HG02623 (cell line): Measurements from ENCODE around the gene PEAK3.
A peak's percentile ranks its signal among the peaks of the same experiment; 100 is the strongest.

Experiments used
- ATAC-seq: cut with Tn5 transposase; IDR thresholded peaks from one replicate; pipeline ENCODE4 v1.9.1; 2021; ENCODE audit warnings: moderate library complexity; ENCODE audit not compliant: unreplicated experiment

PEAK3 gene

DNA sequence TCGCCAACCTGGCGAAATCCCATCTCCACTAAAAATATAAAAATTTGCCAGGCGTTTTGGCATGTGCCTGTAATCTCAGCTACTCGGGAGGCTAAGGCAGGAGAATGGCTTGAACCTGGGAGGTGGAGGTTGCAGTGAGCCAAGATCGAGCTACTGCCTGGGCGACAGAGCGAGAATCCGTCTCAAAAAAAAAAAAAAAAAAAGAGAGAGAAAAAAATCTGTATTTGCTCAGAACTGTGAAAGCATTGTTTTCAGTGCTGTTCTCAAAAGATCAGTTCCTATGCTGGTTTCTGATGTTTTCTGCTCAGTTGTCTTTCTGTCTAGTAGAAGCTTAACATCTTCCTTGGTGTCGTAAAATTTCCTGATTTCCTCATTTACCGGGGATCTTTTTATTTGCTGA lies 42.8 kb downstream of the PEAK3 start:
- ATAC-seq: no peak

DNA sequence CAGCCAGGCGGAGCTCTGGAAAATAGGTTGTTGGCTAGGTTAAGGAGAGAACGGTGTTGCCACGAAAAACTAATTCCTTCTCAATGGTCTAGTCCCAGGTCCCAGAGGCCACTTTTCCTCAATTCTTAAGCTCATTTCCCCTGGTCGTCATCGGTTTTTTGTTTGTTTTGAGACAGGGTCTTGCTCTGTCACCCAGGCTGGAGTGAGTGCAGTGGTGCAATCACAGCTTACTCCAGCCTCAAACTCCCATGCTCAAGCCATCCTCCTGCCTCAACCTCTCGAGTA lies 44.2 kb downstream of the PEAK3 start:
- no peak for ATAC-seq

DNA sequence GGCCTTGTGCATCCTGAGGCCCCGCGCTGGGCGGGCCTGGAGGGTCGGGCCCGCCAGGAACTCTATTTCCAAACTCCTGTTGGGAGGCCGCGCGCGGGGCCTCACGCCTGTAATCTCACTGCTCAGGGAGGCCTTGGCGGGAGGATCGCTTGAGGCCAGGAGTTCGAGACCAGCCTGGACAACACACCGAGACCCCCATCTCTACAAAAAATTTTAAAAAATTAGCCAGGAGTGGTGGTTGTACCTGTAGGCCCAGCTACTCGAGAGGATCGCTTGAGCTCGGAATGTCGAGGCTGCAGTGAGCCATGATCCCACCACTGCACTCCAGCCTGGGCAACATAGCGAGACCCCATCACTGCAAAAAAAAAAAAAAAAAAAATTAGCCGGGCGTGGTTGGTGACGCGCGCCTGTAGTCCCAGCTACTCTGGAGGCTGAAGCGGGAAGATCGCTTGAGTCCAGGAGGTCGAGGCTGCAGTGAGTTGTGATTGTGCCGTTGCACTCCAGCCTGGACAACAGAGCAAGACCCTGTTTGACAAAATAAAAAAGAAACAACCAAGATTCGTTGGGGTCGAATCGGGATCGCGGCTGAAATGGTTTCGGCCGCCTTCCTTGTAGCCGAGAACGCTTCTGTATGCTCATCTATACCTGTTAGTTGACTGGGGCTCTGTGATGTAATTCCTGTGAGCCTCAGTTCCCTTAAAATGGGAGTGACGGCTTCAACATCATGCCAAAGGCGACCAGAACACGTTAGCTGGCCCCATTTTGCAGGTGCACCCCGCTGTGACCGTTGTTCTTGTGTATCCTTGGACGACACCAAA lies 44.7 kb downstream of the PEAK3 start:
- ATAC-seq: no peak

DNA sequence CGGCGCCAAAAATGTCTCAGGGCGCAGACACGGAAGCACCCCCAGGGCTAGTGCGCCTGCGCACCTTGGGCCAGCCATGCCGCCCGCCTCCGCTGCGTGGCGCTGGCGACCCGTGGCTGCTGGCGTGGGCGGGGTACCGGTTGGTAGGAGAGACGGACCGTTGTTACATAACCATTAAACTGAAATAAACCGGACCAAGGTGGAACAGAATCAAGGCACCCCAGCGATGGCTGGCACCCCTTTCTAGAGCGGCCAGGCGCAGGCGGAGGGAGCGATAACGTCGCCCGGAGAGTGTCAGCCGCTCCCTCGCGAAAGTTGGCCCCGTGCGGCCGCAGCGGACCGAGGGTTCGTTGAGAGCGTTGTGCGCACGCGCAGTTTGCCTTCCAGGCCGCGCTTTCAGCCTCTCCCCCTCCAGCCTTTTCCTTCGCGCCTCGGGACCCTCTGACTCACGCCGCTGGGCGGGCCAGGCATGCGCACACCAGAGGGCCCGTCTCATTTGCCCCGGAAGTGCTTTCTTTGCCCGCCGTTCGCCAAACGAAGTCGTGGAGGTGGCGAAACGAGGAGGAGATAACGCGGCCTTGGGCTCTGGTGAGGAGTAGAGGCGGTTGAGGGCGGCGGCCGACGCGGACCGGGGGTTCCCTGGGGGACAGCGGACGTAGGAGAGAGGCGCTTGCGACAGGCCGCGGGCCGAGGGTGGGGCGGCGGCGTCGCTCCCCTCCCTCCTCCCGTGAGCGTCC lies 45.5 kb downstream of the PEAK3 start, which contains the start of the genes PLEKHJ1 and SF3A2:
Gene PLEKHJ1, minus strand, starts transcription at position 16 of the 737 bp plus-strand sequence. CDS start 81 bp downstream, outside the sequence.
Gene SF3A2, plus strand, starts transcription at position 511 of the 737 bp plus-strand sequence. CDS start 6,595 bp downstream, outside the sequence.
- peak; percentile 65 for ATAC-seq

DNA sequence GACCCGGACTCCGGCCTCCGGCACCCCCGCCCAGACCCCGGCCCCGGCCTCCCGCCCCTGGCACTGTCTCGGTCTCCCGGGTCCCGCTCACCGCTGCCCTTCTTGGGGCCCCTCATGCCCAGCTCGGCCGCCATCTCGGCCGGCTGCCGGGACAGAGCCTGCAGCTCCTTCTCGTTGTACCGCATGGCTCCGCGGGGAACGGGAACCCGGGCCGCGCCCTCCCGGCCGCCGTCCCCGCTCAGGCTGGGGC lies 46.0 kb downstream of the PEAK3 start:
- no peak for ATAC-seq

DNA sequence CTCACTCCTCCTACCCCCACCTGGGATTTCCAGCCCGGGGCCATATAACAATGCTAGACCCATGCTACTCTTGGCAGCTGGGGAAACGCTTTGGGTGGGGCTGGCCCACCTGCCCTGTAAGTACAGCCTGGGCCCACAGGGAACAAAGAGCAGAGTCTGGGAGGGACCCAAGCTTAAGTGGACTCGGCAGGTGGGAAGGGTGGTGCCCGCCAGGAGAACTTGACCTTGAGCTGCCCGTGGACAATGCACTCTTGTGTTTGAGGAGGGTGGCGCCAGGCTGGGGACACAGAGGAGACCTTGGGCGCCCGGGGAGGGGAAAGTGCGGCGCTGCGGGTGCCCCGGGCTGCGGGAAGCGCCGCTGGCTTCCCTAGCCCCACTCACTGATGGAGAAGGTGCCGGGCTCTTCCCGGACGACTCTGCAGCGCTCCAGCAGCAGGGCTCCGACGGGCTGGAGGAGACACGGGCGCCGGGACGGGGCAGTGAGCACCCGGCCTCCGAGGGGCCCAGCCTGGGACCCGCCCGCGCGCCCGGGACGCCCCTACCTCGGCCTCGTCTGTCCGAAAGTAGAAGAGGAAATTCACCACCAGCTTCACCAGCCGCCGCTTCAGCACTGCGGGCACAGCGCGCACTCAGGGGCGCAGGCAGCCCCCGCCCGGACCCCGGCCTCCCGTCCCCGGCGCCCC lies 46.5 kb downstream of the PEAK3 start:
- ATAC-seq: peak; percentile 7

DNA sequence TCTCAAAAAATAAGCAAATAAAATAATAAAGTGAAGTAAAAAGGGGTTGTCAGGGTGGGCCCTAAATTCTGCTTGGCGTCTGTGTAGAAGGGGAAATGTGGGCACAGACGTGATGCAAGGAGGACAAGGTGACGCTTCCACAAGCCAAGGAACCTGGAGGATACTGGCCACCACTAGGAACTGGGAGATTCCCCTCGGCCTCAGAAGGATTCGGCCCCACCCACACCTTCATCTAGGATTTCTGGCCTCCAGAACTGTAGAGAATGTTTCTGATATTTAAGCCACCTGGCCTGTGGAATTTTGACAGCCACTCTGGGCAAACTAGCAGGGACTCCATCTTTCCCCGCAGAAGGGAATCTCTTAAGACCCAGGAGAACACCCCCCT lies 47.0 kb downstream of the PEAK3 start:
- ATAC-seq: no peak

DNA sequence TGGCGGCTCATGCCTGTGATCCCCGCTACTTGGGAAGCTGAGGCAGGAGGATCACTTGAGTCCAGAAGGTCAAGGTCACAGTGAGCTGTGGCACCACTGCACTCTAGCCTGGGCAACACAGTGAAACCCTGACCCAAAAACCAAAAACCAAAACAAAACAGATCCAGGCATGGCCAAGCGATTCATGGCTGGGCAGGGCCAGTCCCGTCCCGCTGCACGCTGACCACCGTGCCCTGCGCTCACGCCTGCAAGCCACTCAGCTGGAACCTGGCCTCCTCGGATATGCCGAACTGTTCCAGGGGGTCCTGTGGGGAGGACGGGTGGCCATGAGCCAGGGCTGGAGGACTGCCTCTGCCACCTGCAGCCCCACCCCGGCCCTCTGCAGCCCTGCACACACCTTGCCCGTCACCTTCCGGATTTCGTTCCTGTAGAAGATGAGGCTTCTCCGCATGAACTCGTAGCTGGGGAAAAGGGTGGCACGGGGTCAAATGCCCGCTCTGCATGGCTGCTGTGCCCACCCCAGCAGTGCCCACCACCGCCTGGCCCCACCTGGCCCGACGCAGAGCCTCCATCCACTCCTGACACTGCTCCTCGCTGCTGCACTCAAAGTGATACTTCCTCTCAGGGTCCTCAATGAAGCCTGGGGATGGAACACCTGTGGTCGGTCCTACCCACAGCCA lies 48.2 kb downstream of the PEAK3 start:
- no peak for ATAC-seq

DNA sequence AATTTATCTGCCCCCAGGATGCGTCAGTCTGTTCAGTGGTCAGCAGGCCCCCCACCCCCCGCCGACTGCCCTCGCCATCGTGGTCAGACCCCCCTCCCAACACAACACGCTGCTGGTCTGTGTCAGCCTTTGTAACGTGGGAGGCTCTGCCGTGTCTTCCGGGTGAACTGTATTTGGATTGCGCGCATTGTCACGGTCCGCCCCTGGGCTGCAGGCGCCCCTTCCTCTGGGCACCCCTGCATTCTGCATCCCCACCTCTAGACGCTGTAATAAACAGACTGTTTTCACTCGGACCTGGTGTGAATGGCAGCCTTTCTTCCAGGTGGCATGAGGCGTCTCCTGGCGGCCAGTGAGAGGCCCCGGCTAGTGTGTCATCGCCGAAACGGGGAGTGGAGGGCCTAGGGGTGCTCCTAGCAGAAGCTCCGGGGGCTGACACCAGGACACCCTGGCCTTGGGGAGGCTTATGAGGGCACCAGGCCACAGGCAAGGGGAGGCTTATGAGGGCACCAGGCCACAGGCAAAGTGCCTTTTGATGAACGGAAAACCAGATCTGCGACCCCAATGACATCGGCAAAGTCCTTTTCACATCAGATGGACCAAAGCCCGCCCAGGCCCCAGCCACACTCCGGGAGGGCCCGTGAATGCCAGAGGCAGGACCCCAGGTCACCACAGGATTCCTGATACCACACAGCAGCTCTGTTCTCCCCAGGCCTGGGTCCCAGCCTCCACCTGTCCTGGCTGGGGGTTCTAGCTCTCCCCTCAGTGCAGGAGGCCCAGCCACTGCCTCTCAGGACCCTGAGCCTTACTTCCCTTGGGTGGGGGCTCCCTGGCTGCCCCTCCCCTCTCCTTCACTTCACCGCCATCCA lies 49.5 kb downstream of the PEAK3 start:
- no peak for ATAC-seq

DNA sequence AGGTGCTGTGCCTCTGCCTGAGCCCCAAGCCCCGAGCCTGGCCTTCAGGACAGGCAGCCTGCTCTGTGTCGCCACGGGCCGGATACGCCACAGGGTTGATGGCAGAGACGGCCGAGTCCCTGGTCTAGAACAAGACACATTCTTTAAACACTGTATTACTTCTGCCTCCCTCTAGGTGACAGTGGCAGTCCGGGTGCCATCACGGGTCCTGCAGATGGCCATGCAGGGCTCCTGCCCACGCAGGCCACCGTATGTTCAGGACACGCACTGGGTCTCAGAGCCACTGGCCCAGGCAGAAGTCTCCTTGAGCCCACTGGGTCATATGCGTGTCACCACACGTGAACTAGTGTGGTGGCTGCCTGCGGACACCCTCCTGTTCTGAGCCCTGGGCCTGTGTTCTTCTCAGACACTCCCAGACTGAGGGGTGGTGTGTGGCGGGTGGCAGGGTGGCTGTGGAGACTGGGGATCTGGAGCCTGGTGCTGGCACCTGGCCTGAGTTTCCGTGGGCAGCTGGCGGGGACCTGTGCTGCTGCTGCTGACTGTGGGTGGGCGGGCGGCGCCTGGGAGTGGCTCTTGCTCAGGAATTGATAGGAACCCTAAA lies 50.3 kb downstream of the PEAK3 start:
- ATAC-seq: no peak

DNA sequence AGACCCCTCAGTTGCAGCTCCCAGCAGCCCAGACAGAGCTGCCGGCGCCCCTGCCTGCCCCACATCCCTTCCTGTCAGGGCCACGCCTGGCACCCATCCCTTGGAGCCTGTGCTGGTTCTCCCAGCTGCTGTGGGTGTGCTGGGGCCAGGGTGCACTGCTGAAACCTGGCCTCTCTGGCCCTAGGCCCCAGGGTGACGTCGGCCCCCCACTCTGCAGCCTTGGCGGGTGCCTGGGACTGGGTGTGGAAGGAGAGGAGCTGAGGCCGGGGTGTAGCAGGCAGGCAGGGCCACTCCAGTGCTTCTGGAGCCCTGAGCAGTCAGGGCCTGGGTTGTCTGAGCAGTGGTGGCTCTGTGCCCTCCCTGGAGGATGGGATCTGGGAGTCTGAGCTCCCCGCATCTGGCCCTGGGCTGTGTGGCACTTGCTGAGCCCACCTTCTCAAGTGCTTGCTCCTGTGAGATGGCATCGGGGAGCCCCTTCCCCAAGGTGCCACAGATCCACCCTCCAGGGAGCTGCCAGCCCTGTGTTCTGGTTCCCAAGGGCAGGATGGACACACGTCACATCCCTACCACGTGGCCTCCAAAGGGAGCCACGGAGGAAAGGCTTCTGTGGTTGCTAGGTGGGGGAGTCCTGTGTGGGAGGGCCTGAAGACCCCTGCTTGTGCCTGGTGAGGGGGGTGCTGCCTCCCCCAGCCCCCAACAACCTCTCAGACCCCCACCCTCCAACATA lies 51.0 kb downstream of the PEAK3 start:
- no peak for ATAC-seq

DNA sequence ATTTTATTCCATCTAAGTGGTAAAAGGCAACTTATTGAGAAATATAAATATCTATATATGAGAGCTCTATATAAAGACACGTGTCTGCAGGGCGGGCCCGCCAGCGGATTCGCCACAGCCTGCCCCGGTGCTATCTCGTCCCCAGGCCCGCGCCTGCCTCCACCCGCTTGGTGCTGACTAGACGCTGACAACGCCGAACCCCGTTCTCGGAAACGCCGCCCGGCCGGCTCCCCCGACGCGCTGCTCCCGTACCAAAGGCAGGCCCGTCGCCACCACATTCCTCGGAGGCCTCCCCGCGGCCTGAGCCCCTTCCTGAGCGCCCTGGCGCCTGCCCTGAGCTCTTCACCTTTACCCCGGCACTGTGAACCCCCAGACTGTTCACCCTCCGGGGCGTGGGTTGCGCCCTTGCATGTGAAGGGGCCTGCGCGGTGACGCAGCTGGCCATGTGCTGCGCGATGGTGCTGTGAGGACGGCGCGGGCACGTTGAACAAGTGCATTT lies 51.9 kb downstream of the PEAK3 start:
- no peak for ATAC-seq

DNA sequence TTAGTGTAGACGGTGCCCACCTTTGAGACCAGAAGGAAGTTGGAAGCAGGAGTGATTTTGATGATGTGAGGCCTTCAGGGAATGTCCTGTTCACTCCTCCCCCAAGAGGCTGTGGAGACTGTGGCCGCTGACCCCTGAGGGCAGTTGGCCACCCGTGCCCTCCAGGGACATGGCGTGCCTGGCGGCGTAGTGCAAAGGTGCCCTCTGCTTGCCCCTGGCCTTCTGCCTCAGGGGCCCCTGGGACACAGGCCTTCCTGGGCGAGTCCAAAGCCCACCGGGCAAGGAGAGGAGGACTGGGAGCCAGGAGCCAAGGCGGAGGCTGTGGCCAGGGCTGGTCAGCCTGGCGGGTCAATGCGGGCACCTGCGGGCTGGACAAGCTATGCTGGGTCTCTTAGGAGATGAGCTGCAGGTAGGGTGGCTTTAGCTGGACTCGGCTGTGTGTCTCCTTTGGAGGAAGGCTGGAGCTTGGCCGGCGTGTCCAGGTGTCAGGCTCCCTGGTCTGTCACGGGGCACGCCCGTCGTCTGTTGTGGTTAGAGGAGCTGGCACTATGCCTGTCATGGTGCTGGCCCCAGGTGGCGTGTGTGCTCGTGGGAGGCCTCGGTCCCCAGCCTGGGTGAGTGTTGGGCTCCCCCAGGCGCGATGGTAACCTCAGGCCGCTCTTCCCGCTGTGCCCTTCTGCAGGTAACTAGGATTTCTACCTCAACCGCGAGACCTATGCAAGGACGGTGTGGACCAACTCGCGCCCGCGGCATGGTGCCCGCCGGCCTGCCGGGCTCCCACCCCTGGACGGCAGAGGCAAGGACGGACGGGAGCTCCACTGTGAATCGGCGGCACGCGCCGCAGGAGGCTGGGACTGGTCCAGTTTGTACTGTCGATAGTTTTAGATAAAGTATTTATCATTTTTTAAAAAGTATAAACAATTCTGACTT lies 52.6 kb downstream of the PEAK3 start:
- no peak for ATAC-seq

DNA sequence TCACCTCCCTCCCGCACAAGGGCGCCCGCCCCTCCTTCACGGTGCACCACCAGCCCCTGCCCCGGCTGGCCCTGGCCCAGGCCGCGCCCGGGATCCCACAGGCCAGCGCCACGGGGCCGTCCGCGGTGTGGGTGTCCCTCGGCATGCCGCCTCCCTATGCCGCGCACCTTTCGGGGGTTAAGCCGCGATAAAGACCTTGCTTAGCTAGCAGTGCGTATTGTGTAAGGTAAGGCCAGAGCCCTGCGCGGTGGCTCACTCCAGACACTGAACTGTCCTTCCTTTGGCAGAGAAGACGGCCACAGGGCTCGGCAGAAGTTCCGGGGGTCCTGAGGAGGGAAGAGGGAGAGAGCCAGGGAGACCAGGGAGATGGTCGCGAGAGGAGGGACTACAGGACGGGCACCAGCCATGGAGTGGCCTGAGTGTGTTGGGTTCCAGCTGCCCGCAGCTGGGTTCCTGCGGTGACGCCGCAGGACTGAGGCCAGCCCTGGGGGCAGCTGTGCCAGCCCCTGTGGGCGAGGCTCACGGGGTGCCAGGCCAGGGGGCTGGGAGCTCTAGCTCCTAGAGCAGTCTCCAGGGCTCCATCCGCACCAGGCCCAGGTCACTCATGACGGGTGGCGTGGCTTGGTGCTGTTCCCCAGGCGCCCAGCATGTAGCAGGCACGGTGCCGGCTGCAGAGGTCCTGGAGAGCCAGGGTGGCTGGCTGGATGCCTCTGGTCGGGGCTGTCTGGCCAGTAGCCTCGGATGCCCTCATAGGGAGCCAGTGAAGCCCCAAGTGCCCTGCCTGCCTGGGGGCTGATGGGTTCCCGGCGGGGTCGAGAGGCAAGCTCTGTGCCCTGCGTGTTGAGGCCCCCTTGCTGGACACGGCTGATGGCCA lies 53.6 kb downstream of the PEAK3 start:
- ATAC-seq: no peak

DNA sequence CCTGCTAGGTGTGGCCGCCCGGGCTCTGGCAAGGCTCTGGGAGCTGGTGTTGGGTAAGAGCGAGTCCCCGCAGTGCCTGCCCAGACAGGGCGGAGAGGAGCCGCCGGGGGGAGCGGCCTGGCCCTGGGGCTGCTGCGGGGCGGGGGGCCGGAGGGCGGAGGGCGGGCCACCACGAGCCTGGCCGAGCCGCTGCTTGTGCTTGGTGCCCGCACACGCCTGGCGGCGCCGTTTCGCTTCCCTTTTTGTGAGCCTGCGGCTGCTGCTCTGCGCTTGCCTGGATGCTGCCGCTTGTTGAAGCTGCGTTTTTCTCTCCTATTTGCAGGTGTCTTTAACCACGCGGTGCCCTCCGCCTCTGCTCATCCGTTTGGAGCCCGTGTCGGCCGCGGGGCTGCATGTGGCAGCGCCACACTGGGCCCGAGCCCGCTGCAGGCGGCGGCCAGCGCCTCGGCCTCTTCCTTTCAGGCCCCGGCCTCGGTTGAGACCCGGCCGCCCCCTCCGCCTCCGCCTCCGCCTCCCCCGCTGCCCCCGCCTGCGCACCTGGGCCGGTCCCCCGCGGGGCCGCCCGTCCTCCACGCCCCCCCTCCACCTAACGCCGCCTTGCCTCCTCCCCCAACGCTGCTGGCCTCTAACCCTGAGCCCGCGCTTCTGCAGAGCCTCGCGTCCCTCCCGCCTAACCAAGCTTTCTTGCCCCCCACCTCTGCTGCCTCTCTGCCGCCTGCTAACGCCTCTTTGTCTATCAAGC lies 54.4 kb downstream of the PEAK3 start:
- ATAC-seq: no peak

DNA sequence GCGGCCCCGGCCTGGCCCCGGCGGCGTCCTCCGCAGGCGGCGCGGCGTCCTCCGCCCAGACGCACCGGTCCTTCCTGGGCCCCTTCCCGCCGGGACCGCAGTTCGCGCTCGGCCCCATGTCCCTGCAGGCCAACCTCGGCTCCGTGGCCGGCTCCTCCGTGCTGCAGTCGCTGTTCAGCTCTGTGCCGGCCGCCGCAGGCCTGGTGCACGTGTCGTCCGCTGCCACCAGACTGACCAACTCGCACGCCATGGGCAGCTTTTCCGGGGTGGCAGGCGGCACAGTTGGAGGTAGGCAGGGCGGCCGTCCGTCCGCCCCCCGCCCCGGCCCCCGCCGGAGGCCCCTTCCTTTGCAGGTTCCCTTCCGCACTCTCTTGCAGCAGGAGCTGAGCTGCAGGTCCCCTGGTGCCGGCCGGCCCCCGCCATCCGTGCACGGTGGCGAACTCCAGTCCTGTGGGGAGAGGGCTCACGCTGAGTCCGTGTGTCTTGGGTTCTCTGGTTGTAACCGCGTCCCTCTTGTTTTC lies 55.1 kb downstream of the PEAK3 start:
- ATAC-seq: no peak
